Measurements from ENCODE around the gene CATSPERB.
"Not testable (repeated sequence)": the region's sequence is repeated elsewhere in the genome, so short reads cannot be mapped to it uniquely, and the experiment has no call there.

Gene CATSPERB

GRCh38 chr14:91732439-91732838 is 553 bp upstream of the CATSPERB start:
- DNase-seq (ENCODE audit: low read depth, low spot score), result no peak

- DNase-seq (ENCODE audit: low read depth, low spot score), result no peak
These were observed 868 bp downstream of the CATSPERB start for GRCh38 chr14:91731018-91731417.

DNA sequence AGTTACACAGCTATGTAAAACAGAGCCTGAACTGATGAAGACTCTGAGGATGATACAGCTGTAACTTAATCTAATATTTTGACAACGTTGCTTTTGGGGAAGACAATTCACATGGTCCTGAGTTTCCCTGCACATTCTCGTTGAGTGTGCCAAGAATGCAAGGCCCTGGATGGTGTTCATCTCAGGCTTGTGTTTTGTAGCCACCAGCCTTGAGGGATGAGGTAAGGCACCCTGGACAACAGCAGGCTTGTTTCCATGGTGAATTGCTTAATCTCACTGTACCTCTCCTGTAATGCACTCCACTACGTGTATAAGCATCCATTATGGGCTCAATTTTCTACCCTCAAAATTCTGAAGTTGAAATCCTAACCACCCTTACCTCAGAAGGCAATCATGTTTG is 2.1 kb downstream of the CATSPERB start:
- DNase-seq (ENCODE audit: low read depth, low spot score), result no peak

DNA sequence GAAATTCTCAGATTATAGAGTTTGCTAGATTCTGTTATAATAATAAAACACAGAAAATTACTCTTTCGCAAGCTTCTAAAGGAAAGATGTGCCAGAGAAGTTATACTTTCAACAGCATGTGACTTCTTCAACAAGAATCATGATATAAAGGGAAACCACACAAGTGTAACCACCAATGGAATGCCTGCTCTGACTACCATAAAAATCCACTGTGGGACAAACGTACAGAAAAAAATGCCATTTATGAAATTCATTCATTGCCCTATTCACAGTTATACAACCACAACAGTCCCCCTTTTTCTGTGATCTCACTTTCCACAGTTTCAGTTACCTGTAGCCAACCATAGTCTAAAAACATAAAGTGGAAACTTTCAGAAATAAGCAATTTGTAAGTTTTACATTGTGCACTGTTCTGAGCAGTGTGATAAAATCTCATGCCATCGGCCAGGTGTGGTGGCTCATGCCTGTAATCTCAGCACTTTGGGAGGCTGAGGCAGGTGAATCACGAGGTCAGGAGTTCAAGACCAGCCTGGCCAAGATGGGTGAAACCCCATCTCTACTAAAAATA is 3.2 kb downstream of the CATSPERB start:
- DNase-seq (ENCODE audit: low read depth, low spot score), result no peak

GRCh38 chr14:91727121-91727520 is 4.8 kb downstream of the CATSPERB start:
- no peak for DNase-seq (ENCODE audit: low read depth, low spot score)

DNA sequence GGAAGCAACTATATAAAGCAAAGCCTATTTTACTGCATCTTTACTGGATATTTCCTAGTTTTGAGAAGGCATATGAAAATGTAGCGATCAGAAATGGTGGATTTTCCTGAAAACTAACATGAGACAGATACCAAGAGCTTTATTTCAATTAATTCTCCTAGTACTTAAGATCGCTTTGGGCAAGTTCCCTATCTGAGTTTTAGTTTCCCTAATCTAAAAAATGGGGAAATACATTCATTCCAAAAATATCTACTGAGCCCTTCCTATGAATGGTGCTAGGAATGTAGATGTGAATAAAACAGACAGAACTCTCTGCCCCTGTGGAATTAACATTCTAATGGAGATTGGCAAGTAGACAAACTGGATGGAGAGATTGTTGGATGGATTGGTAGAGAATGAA is 8.4 kb downstream of the CATSPERB start:
- DNase-seq (ENCODE audit: low read depth, low spot score), result no peak

GRCh38 chr14:91722386-91722785 is 9.5 kb downstream of the CATSPERB start:
- DNase-seq (ENCODE audit: low read depth, low spot score), result no peak

DNA sequence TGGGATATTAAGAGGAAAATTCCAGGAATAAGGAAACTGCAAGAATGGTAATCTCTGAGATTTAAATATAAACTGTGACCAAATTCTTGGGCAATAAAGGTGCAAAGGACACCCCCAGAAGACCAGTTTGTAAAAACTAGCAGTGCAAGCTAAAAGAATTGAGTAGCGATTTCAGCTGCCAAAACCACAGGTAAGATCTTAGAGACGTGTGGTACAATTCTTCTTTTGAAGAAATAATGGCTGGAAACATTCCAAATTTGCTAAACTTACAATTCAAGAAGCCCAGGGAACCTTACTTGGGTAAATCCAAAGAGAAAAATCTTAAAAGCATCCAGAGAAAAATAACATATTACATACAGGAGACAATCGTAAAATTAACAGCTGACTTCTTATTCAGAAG is 12.0 kb downstream of the CATSPERB start:
- no peak for DNase-seq (ENCODE audit: low read depth, low spot score)

DNA sequence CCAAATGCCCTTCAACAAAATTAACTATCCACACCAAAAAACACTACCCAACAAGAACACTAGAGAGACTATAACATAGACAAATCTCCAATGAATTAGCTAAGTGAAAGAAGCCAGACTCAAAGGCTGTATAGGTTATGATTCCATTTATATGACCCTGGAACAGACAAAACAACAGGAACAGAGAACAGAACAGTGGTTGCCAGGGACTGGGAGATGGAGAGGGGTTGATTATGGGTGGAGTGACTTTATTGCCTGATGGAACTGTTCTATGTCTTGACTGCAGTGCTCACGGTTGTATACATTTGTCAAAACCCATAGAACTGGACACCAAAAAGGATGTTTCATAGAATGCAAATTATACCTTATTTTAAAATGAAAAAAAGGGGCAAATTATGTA is 14.9 kb downstream of the CATSPERB start:
- DNase-seq (ENCODE audit: low read depth, low spot score), result no peak

DNA sequence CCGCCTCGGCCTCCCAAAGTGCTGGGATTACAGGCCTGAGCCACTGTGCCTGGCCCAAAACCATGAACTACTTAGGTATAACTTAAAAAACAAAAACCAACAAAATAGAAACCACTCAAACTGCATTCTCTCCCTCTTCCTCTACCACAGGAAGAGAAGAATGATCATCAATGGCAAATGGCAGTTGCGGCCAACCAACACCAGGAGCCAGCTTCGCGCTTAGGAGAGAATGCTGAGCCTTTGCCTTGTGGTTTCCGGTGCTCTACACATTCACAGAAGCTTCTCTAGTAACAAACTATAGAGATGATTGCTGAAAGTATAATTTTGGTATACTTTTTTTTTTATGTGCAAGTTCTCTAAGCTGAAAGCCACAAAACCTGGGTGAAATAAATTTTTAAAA is 17.1 kb downstream of the CATSPERB start:
- DNase-seq (ENCODE audit: low read depth, low spot score), result no peak

- no peak for DNase-seq (ENCODE audit: low read depth, low spot score)
These were observed 23.1 kb downstream of the CATSPERB start for GRCh38 chr14:91708795-91709194.

DNA sequence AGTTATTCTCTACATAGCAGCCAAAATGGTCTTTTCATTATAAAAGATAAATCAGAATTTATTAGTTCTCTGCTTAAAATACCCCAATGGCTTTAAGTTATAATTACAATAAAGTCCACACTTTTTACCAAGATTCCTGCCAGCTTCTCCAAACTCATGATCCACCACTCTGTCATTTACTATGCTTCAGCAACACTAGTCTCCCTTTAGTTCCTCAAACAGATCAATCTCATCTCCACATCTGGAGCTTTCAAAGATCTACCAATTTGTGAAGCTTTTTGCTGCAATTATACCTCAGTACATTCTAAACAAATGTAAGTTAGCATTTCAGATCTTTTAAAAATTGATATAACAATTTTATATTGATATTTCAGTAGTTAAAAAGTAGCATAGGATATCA is 24.9 kb downstream of the CATSPERB start:
- DNase-seq (ENCODE audit: low read depth, low spot score), result no peak

DNA sequence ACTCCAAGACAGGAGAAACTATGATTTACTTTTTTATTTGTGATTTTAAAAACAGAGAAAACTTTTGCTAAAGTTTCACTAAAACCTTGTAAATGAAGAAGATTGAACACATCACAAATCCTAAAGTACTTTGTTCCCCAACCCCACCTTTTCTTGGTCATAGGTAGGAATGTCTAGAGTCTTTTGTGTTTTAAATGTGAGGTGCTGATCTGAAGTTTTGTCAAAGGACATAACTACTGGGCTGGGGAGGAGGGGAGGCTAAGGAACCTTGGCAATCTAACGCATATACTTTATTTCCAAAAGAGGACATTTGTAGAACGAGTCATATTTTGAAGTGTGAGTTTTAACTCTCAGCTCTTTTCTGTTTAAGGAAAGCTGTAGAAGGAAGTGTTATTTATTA is 37.2 kb downstream of the CATSPERB start:
- DNase-seq (ENCODE audit: low read depth, low spot score), result no peak

DNA sequence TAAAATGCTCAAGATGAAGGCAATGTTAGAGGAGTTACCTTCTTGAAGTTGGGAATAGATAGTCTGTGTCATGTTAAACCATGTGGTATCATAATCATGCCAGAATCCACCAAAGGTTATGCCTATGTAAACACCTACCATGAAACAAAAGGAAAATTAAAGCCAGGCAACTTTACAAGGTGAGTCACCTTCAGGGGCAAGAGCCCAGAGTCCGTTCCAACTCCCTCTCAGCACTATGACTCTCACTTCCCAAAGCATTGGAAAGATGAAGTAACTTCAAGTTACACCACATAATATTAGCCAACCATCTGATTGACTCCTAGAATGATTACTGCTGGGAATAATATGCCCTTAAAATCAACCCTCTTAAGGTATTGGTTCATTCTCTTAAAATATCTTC is 38.5 kb downstream of the CATSPERB start:
- no peak for DNase-seq (ENCODE audit: low read depth, low spot score)

GRCh38 chr14:91692075-91692474 is 39.8 kb downstream of the CATSPERB start:
- DNase-seq (ENCODE audit: low read depth, low spot score), result no peak

DNA sequence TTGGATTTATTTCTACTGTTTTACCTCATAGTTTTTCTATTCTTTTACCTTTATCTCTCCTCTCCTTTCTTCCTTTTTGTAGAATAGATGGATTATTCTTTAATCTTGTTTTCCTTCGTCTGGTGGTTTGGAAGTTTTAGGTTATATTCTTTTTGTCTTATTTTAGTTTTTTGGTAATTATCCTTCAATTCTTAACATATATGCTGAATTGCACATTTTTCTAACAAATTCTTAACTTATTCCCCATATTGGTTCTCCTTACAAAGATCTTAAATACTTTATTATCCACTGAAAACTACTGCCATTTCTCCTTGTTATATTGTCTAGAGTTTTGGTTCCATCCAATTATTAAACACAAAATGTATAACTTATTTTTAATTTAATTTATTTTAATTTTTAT is 42.3 kb downstream of the CATSPERB start:
- DNase-seq (ENCODE audit: low read depth, low spot score), result no peak

- DNase-seq (ENCODE audit: low read depth, low spot score), result not testable (repeated sequence)
These were observed 44.5 kb downstream of the CATSPERB start for GRCh38 chr14:91687436-91687835.

- no peak for DNase-seq (ENCODE audit: low read depth, low spot score)
These were observed 46.3 kb downstream of the CATSPERB start for GRCh38 chr14:91685600-91685999.

- no peak for DNase-seq (ENCODE audit: low read depth, low spot score)
These were observed 49.9 kb downstream of the CATSPERB start for GRCh38 chr14:91681893-91682563.

DNA sequence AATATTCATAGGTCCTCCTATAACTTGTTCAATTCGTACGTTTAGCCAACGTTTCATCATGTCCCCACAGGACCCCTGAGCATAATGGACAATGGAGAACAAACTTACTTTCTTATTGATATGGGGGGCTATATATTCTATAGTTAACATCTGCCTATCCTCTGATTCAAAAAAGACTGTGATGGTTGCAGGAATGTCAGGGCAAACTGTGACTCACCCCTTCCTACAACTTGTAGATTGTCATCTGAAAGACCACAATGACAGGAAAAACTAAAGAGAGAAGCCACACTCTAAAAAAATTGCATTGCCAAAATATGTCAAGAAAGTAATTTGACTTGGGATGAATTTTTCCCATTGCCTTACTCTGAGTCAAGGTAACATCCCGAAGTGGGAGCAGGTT is 50.8 kb downstream of the CATSPERB start:
- DNase-seq (ENCODE audit: low read depth, low spot score), result no peak

GRCh38 chr14:91679273-91679672 is 52.6 kb downstream of the CATSPERB start:
- DNase-seq (ENCODE audit: low read depth, low spot score), result no peak

DNA sequence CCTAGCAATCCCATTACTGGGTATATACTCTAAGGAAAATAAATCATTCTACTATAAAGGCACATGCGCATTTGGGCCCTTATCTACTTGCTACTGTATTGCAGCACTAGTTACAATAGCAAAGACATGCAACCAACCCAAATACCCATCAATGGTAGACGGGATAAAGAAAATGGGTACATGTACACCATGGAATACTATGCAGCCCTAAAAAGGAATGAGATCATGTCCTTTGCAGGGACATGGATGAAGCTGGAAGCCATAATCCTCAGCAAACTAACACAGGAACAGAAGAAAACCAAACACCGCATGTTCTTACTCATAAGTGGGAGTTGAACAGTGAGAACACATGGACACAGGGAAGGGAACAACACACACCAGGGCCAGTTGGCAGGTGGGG is 54.2 kb downstream of the CATSPERB start:
- DNase-seq (ENCODE audit: low read depth, low spot score), result not testable (repeated sequence)

DNA sequence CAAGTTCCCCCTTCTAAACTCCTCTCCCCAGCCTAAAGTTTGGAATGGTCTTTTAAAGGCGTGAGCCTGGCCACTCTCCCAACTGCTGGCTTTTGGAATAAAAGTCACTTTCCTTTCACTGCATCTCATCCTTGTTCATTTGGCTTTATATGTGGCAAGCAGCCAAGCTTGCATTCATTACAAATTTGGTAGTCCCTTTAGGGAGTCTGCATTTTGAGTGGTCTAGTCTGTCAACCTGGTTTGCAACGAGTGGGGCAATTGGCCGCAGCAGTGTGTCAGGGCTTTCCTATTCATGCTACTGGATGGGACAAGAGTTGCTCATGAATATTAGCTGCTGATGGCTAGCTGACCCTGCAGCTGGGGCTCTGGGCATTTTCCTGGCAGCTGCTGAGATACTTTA is 57.0 kb downstream of the CATSPERB start:
- DNase-seq (ENCODE audit: low read depth, low spot score), result no peak

DNA sequence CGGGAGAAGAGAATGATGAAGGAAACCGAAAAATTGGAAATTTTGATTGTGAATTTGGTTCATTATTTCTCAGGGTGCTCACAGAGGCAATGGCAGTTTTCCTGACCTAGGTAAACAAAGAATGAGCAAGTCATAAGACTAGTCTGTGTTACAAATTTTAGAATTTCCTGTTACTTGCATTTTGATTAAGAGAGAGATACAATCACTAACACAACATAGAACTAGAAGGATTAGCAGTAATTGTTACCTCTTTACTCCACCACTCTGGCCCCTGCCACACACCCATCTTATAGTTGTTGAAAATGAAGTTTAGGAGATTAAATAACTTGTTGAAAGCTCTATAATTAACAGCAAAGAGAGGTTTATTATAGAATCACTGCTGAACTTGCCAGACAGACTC is 62.0 kb downstream of the CATSPERB start:
- DNase-seq (ENCODE audit: low read depth, low spot score), result no peak
